GM18517 (cell line): ENCODE data around the gene TRIM28.
A peak's percentile ranks its signal among the peaks of the same experiment; 100 is the strongest.
"Not testable (repeated sequence)": the region's sequence is repeated elsewhere in the genome, so short reads cannot be mapped to it uniquely, and the experiment has no call there.

ENCODE experiments used
- ATAC-seq: cut with Tn5 transposase; IDR thresholded peaks from one replicate; pipeline ENCODE4 v1.9.1; 2021; ENCODE audit warnings: mild to moderate bottlenecking, moderate library complexity; ENCODE audit not compliant: unreplicated experiment

The TRIM28 gene

GRCh38 chr19:58543826-58544590 is at the start of gene TRIM28:
Gene TRIM28, plus strand, starts transcription at chr19:58544064. Its CDS starts 694 bp downstream, at chr19:58544758.
- ATAC-seq, result peak; percentile 82

GRCh38 chr19:58497634-58498170 is 46.2 kb upstream of the TRIM28 start:
- ATAC-seq, result no peak

DNA sequence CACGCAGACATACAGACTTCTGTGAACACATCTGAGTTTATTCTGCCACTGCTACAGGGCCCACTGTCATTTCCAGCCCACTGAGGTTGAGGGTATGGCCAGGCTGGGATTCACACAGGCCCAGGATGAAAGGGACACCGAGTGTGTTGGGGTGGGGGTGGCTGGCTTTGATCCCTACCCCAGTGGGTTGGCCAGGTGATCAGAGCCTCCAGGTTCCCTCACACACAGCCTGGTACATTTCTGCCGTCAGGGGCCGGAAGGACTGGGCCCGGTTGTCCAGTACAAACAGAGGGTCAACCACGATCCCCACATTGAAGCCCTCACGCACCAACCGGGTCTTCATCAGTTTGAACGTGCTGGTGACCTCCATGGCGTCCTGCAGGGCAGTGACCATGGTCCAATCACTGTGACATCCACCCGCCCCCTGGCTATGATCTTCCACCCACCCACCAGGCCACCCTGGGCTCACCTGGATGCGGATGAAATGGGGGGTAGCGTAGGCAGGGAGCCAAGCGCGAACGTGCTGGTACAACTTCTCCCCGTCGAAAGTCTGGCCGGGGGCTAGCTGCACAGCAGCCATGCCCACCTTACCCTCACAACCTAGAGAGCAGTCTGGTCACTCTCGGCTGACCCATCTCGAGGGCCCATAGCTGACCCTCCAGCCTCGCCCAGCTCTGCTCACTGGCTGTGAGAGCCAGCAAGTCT is 45.4 kb upstream of the TRIM28 start:
- ATAC-seq, result no peak

DNA sequence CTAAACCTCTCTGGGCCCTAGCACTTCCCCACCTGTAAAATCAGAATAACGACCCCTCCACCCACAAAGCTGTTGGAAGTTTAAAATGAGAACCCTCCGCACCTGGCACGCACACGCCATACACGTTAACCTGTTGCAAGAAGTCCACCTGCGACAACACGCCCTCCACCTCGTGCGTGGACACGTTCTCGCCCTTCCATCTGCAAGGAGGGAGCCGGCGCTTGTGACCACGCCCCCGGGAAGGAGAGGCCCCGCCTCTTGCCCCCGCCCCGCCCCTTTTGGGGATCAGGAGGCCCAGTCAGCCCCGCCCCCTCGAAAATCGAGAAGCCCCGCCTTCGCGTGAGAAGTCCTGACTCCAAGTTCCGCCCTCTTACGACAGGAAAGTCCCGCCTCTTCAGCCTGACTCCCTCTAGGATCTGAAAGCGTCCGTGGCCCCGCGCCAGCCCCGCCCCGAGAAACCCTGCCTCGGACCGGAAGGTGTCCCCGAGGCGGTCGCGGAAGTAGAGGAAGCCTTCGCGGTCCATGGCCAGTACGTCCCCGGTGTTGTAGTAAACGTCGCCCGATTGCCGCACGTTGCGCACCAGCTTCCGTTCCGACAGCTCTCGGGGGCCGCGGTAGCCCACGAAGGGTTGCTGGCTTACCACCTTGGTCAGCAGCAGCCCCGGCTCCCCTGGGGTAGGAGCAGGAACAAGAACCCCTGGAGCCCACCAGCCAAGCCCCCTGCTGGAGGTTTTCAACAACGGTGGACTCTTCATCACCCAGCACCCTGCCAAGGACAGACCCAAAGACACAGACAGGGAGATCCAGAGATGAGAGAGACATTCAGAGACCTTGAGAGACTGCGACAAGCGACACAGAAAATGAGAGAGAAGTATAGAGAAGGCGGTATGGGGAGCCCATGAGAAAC is 44.6 kb upstream of the TRIM28 start:
- peak; percentile 85 for ATAC-seq

DNA sequence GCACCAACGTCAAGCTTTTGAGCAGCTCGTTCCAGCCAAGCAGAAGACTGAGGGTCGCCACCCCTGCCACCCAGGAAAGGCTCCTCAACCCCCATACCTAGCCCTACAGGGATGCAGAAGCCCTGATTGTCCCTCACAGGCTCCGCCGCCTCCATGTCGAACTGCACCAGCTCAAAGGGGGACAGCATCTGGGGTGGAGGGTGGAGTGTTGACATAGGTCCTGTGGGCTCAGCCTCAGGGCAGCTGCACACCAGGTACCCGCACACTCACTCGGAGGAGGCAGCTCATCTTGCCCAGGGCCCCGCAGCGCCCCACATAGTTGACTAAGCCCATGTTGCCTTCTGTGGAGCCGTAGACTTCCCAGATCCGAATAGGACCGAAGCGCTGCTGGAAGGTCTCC is 43.6 kb upstream of the TRIM28 start:
- no peak for ATAC-seq

GRCh38 chr19:58507602-58508223 is 36.2 kb upstream of the TRIM28 start:
- not testable (repeated sequence) for ATAC-seq

DNA sequence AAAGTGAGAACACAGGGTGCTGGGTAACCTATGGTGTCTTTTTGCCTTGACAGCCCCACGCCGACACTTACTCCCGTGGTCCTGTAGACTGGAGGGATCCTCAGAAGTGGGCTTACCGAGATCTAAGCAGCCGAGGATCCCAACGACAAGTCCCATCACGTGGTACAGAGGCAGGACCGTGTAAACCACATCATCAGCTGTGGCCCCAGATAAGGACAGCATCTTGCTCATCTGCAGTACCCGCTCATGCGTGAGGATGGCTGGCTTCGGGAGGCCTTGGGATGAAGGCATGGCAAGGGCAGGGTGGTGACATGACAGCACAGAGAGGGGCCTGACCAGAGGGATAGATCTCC is 34.2 kb upstream of the TRIM28 start:
- no peak for ATAC-seq

DNA sequence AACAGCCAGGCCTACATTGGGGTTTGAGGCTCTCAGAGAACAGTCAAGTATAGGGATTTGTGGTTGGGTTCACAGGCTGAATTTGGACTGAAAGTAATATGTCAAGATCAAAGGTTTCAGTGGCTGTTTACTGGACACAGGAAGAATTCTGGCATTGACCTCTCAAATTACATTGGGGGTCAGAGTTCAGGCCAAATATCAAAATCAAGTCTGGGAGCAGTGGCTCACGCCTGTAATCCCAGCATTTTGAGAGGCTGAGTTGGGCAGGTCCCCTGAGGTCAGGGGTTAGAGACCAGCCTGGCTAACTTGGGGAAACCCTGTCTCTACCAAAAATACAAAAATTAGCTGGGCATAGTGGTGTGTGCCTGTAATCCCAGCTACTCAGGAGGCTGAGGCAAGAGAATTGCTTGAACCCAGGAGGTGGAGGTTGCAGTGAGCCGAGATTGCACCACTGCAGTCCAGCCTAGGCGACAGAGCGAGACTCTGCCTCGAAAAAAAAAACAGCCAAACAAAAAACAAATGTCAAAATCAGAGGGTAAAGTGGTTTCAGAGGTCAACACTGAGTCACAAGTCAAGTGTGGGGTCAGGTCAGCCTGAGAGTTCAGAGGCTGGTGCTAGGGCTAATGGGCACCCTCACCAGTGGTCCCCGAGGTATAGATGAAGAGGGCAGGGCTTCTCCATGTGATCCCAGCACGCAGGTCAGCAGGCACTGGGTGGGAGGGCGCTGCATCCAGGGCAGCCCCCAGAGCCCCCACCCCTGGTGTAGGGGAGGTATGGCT is 33.6 kb upstream of the TRIM28 start:
- no peak for ATAC-seq

DNA sequence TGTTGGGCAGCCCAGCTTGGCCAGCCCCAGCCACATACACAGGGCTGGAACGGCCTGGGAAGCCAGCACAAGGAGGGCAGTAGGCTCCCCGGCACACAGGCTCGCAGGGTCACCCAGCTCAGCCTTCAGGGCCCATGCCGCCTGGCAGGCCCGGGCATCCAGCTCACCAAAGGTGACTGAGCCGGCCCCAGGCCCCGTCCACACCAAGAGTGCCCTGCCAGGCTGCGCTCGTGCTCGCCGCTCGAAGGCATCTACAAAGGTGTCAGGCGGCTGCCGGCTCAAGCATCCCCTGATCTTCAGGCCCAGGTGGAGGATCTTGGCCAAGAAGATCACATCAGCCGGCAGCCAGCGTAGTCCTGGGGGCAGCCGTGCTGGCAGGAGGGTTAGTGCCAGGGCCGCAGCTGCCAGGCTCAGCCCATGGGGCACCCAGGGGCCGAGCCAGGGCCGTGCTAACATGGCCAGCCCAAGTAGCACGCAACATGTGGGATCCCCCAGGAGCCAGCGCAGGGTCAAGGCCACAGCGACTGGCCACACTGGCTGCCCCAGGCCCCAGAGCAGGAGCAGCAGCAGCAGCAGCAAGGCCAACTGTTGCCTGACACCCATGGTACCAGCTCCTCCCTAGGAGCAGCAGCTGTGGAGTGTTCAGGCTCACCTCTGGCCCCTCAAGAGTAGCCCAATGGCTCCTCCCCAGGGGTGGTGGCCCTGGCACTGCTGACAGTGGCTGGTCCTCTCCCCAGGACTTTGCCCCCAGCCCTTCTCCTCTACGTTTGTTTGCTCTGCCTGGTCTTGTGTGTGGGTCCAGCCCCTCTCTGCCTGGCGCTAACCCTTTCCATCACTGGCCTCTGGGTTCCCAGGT is 32.3 kb upstream of the TRIM28 start, which contains the start of gene SLC27A5:
TSS of gene SLC27A5 (minus strand) at position 640 of the 856 bp plus-strand sequence. CDS start at position 603, 37 bp downstream.
- no peak for ATAC-seq

GRCh38 chr19:58513213-58513693 is 30.6 kb upstream of the TRIM28 start:
- ATAC-seq, result no peak

- ATAC-seq, result peak; percentile 65
Measured at GRCh38 chr19:58513694-58514563, 29.9 kb upstream of the TRIM28 start.

- ATAC-seq, result no peak
Measured at GRCh38 chr19:58514564-58515022, 29.3 kb upstream of the TRIM28 start.

DNA sequence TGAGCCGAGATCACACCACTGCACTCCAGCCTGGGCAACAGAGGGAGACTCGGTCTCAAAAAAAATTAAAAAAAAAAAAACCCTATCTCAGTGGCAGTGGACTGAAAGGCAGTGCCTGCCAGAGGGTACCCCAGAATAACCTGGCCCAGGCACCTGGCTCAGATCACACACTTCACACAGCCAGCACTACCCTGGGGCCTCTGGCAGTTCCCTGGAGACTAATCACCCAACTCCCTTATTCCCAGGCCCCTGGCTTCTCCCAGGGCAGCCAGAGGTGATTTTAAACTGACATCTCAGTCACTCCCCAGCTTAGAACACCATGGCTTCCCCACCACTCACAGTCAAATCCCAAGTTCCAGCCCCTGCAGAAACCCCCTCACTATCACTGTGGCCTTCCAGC is 28.6 kb upstream of the TRIM28 start:
- no peak for ATAC-seq

DNA sequence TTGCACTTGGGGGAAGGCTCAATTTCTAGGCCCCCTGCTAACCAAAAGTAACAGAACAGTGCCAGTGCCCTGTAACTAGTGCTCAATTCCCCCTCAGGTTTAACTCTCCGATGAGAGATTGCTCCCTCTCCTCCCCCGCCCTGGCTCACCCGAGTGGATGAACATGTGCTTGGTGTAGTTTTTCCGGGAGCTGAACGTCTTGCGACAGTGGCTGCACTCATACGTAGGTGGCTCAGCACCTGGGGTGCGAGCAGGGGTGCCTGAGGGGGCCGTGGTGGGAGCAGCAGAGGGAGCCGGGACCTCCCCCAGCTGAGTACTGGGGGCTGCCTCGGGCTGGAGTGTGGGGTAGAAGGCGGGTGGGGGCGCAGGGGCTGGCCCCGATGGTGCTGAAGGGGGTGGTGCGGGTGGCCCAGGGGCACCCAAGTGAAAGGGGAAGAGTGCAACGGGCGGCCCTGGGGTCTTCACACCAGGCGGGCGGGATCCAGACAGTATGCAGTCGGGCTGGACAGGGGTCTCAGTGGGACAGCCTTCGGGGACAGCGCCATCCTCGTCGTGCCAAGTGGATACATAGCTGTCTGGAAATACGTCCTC is 27.5 kb upstream of the TRIM28 start:
- no peak for ATAC-seq

DNA sequence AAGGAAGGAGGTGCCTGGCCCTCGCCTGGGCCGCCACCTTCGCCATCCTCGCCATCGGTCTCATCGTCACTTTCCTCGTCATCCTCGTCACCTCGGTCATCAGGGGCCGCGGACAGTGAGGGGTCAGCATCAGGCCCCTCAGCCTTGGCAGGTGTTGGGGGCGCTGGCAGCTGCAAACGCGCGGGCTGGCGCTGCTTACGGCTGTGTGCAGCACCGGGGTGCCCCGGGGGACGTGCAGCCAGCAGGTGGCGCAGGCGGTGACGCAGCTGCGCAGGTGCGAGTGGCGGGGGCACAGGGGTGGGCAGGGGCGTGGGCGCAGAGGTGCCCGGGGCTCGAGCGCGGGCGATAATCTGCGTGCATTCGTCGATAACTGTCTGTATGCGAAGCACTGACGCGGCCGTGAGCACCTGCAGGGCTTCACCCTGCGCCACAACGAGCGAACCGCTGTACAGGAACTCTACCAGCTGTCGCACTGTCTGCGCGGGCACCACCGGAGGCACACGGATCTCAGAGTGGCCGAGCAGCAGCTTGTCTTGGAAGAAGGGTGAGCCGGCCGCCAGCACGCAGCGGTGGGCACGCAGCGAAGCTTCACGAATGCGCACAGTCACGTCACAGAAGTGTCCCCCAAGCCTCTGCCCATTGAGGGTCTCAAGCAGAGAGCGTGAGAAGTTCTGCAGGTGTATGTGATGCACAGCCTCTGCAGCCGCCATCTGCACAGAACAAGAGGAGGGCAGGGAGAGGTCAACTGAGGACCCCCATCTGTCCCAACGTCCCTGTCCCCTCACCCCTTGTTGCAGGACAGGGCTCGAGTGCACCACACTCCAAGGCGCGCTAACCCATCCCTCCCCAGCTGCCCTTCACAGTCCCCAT is 26.7 kb upstream of the TRIM28 start:
- no peak for ATAC-seq
